KOPT-K1 (cell line): ENCODE data around the gene TOM1L2.
"Not testable (repeated sequence)": the region's sequence is repeated elsewhere in the genome, so short reads cannot be mapped to it uniquely, and the experiment has no call there.

Experiments
- H3K27ac ChIP-seq: fragments of 200-600 bp; sonication (generic); 2 replicates; pipeline ENCODE4 v1.5.1; 2016; ENCODE audit warnings: antibody characterized with exemption, mild to moderate bottlenecking, low read depth, low read length; ENCODE audit not compliant: poor library complexity, severe bottlenecking
- H3K36me3 ChIP-seq: fragments of 200-600 bp; sonication (generic); 2 replicates; pipeline ENCODE4 v1.5.1; 2017; ENCODE audit warnings: antibody characterized with exemption, mild to moderate bottlenecking, low read length, moderate library complexity; ENCODE audit not compliant: insufficient read depth
- H3K9me3 ChIP-seq: fragments of 200-600 bp; sonication (generic); 2 replicates; pipeline ENCODE4 v1.5.1; 2017; ENCODE audit warnings: antibody characterized with exemption, low read length, mild to moderate bottlenecking; ENCODE audit not compliant: insufficient read depth, poor library complexity, severe bottlenecking

TOM1L2 gene

DNA sequence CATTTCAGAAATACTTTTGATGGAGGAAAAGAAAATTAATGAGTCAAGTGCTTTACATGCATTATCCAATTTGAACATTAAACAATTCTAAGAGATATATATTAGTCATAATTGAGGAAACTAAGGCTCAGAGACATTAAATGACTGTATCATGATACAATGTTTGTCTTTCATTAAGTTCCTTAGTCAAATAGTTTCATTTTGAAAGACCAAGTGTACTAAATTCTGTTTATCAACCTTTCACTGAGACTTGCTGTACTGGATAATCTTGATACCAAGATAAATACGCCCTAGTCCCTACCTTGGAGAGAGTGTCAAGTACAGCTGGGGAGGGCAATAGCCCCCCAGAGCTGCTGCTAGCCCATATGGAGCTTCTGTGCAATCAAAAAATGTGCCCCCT, 24.2 kb downstream of the TOM1L2 start:
- H3K27ac ChIP-seq: no peak overlapping the region
- no peaks in the 10 kb centered on the region for H3K36me3 ChIP-seq
- no peaks in the 10 kb centered on the region for H3K9me3 ChIP-seq

DNA sequence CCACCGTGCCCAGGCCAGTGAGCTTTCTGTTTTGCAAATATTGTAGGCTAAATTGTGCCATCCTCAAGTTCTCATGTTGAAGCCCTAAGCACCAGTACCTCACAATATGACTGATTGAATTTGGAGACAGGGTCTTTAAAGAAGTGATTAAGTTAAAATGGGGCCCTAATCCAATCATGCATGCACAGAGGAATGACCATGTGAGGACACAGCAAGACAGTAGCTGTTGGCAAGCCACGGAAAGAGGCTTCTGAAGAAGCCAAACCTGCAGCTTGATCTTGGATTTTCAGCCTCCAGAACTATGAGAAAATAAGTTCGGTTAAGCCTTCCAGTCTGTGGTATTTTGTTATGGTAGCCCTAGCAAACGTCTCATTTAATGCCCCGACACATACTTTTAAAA, 24.9 kb downstream of the TOM1L2 start:
- Histone ChIP-seq H3K27ac (no peak overlapping the region), H3K36me3 (no peaks in the 10 kb centered on the region), H3K9me3 (no peaks in the 10 kb centered on the region)

DNA sequence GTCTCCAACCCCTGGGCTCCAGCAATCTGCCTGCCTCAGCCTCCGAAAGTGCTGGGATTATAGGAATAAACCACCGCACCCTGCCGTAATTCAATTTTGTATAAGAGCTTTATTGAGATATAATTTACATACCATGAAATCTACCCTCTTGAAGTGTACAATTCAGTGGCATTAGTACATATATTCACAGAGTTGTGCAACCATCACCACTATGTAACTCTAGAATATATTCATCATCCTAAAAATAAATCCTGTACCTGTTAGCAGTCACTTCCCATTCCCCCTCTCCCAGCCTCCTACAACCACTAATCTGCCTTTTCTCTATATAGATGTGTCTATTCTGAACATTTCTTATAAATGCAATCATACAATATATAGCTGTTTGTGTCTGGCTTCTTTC, 26.1 kb downstream of the TOM1L2 start:
- Histone ChIP-seq H3K36me3 (no peaks in the 10 kb centered on the region), H3K27ac (no peak overlapping the region), H3K9me3 (no peaks in the 10 kb centered on the region)

DNA sequence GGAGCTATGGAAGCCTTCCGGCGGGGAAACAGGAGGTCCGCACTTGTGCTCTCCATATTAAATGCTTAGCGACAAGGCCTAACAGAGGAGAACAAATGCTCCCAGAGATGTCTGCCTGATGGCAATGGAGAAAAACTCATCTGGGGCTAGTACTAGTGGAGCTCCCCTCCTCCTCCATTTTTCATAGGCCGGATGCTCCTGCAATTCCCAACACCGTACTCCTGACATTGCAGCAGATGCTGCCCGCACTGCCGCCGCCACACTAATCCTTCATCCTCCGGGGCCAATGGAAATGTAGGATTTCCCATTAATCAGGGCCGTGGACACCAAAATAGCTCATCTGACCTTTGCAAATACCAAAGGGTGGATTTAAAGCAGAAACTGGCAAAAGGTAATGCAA, 27.5 kb downstream of the TOM1L2 start:
- Histone ChIP-seq H3K9me3 (no peaks in the 10 kb centered on the region), H3K27ac (no peak overlapping the region), H3K36me3 (no peaks in the 10 kb centered on the region)

DNA sequence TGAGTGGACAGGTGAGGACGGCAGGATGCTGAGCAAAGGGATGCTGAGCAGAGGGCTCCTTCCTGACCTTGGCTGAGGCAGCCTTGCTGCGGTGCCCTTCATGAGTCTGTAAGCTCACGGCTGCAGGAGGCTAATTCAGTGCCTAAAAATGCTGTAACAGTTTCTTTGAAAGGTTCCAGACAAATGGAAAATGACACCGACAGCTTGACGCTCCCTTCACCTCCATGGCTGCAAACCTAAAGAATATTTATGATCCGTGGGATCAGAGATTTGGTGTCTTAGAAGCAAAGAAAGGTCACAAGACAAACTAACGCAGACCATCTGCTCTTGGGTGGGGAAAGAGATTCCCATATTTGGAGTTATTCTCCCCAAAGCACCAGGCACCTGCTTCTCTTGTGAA, 28.0 kb downstream of the TOM1L2 start:
- no peak overlapping the region for H3K27ac ChIP-seq
- no peaks in the 10 kb centered on the region for H3K9me3 ChIP-seq
- no peaks in the 10 kb centered on the region for H3K36me3 ChIP-seq

DNA sequence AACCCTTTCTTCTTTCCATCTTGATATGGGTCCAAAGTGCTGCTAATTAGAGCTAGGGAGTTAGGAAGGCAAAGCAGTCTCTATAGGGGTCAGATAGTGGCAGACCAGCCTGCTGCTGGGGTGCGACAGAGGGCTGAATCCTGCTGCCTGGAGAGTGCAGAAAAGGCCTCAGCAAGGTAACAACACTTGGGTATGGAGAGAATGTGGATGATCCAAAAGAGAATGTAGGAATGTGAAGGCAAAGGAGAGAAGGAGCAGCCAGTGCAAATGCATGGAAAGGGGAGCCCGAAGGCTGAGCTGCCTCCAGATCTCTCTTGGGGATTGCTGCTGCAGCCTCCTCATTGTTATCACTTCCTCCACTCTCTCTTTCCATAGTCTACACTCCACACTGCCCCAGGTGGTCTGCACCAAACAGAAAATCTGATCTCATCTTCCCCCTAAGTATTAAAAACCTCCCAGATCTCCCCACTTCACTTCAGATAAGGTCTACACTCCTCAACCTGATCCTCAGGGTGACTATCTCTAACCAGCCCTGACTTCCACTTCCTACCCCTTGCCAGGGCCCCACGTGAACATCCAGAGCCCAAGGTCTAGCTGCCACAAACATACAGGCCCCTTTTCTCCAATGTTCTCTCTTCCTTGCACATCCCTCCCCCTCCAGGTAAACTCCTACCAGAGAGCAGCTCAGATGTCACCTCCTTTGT, 28.8 kb downstream of the TOM1L2 start:
- no peaks in the 10 kb centered on the region for H3K36me3 ChIP-seq
- no peak overlapping the region for H3K27ac ChIP-seq
- no peaks in the 10 kb centered on the region for H3K9me3 ChIP-seq

DNA sequence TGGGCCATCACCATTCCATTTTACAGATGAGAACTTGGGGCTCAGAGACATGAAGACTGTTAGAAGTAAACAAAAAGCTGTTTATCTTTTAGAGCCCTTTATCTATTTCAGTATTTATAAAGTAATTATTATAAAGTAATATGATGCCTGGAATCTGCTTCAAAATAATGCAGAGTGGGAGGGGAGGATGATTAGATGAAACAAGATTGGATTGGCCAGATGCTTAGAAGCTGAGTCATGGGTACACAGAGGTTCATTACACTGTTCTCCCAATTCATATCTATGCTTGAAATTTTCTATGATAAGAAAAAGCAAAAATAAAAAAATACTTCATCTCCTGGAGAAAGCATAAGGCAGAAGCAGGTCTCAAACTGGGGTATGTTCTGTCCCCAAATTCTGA, 29.4 kb downstream of the TOM1L2 start:
- Histone ChIP-seq H3K9me3 (no peaks in the 10 kb centered on the region), H3K27ac (no peak overlapping the region), H3K36me3 (no peaks in the 10 kb centered on the region)

DNA sequence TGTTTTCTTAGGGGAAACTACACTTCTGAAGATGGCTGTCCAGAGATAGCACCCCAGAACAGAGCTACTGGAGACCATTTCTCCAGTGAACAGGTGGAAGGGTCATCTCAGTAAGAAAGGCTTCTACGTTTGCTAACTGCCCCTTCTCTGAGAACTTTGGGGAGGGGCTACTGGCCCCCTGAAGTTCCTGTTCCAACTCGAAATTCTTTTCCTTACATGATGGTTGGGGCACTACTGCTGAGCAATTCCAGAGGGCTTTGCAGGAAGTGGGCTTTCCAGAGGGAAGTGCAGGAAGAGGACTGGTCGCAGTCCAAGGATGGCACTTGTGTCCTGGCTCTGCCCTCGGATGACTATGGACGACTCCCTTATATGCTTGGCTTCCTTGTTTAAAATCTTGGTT, 31.2 kb downstream of the TOM1L2 start:
- no peak overlapping the region for H3K27ac ChIP-seq
- no peaks in the 10 kb centered on the region for H3K36me3 ChIP-seq
- no peaks in the 10 kb centered on the region for H3K9me3 ChIP-seq

DNA sequence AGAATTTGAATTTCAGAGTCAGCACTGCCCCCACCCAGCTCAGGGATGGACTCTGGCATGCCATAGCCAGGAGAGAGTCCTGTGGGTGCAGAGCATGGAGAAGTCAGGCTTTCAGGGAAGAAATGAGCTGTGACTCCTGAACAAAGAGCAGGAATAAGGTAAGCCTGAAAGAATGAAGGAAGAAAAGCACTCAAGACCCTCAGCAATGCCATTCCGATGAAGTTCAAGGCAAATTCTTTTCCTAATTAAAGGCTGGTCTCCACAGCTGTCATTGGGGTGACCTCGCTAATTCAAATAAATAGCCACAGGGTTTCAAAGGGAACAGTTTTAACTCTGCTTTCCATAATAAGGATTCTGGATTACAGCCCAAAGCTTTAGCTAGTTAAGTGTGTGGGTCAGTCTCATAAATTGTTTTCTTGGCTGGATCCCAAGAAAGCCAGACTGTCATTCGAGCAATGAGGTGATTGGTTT, 31.7 kb downstream of the TOM1L2 start:
- H3K27ac ChIP-seq: no peak overlapping the region
- H3K9me3 ChIP-seq: no peaks in the 10 kb centered on the region
- no peaks in the 10 kb centered on the region for H3K36me3 ChIP-seq

DNA sequence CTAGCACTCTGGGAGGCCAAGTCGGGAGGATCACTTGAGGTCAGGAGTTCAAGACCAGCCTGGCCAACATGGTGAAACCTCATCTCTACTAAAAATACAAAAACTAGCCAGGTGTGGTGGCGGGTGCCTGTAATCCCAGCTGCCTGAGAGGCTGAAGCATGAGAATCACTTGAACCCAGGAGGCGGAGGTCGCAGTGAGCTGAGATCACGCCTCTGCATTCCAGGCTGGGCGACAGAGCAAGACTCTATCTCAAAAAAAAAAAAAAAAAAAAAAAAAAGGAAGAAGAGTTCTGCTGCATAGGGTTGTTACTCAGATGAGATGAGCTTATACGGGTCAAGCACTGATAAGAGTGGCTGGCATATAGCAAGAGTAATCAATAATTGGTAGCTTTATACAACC, 32.3 kb downstream of the TOM1L2 start:
- H3K36me3 ChIP-seq, H3K9me3 ChIP-seq, H3K27ac ChIP-seq: not testable (repeated sequence)

DNA sequence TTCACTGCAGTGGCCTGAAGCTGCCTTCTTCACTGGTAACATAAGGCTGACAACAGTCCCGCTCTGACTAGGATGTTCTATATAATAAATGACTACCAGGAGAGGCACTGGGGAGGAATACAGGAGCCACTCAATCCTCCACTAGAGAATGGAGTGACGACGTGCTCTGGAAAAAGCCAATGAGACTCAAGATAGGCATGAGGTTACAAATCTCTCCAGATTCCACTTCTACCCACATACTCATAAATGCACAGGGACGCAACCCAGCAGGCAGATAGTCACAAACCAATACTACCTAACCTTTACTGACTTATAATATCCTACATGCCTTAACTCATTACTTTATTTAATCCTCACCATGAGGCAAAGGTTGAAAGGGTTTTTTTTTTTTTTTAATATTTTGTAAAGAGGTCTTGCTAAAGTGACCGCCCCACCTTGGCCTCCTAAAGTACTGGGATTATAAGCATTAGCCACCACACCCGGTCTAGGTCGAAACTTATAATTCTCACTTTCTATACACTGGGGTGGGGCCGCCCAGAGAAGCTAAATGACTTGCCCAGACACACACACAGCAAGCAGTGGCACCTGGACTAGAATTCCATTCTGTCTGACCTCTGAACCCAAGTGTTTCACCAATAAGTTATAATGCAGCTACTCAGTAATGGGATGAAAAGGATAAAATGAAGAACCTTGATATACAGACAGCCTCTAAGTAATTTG, 33.7 kb downstream of the TOM1L2 start:
- Histone ChIP-seq H3K9me3 (no peaks in the 10 kb centered on the region), H3K27ac (no peak overlapping the region), H3K36me3 (no peaks in the 10 kb centered on the region)

DNA sequence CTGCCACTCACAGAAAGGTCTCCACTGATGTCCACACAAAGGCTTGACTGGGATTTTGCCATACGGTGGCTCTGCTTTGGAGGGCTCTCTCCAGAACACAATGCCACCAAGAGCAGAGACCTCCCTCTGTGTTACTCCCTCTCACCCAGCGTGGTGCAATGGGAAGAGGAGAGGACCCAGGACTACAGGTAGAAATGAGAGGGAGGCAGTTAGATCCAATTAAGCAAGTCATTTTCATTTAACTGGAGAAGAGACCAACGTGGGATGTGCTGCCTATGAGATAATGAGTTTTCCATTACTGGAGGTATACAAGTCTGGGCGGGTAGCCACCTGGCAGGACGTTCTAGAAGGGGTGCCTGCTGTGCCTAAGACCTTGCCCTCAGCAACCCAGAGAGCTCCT, 34.2 kb downstream of the TOM1L2 start:
- no peaks in the 10 kb centered on the region for H3K36me3 ChIP-seq
- no peak overlapping the region for H3K27ac ChIP-seq
- H3K9me3 ChIP-seq: no peaks in the 10 kb centered on the region

DNA sequence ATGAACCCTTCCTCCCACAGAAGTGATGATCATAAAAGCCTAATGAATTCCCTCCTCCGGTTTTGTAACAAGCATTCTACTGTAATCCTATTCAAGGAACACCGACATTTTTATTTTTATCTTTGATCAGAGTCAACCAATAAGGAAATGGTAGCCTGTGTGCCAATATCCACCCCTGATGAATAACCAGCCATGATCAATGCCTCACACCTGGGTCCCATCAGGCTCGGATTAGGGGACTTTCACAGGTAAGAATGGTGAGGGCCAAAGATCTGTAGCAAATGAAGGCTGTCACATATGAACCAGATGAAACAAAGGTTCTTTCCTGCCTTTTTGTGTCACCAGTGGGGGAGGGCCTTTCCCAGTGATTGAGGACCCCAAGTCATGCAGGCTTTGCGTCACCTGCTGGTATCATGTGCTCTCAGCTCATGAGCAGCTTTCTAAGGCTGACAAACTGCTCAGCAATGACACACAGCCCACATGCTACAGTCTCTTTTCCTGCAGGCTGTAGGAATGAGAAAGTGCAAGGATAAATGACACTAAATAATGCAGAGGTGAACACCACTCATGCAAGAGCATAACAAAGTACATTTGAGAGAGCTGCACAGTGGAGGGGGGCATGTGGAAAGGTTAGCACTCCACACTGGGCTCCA, 34.9 kb downstream of the TOM1L2 start:
- Histone ChIP-seq H3K27ac (no peak overlapping the region), H3K9me3 (no peaks in the 10 kb centered on the region), H3K36me3 (no peaks in the 10 kb centered on the region)

DNA sequence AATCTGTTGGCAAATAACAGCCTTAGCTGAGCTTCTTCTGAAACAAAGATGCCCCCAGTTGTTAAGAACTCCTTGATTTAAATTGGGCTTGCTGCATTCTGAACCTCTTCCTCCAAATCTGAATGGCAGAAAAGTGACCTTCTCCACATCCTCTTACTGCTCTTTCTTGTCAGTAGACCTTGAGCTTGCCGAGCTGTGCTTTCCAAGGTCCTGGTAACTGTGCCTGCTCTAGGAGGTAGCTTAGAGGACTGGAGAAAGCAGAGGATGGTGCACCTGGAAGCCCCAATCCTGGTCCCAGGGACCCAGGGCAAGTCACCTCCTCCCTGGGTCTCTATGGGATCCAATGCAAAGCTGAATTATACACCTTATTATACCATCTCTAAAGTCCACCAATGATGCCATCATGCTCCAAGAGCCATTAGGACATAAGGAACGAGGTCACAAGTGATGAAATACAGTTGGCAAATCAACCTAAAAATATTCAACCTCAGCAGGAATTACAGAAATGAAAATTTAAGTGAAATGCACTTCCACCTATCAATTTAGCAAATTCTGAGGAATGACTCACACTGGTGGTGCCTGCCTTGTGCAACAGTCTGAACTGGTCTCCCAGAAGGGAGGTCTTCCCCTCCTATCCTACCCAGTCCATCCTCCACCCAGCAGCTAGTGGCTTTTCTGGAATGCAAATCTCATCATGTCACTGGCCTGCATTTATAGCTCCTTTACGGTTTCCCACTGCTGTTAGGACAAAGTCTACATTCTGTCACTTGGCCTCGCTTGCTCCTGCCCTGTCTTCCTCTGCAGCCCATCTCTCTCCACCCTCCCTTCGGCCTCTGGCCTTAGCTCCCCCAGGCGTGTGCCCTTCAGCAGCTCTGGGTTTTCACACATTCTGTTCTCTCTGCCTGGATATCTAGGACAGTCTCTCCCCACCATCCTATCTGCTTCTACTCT, 36.6 kb downstream of the TOM1L2 start:
- Histone ChIP-seq H3K36me3 (no peaks in the 10 kb centered on the region), H3K27ac (no peak overlapping the region), H3K9me3 (no peaks in the 10 kb centered on the region)

DNA sequence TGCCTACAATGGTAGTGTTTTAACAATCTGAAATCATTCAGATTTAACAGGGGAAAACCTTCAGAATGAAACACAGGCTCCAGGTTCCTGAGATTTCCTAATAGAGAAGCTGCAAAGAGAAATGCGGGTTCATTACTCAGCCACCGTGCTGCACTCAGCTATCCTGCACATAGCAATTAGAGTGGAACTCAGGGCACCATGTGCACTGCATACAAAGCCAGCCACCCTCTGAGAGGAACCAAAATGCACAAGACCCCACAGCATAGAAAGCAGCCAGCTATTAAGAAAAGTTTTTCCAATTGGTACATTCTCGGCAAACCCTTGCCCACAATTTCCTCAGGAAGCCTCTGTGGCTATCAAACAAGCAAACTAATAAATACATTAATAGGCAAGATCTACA, 37.4 kb downstream of the TOM1L2 start:
- no peaks in the 10 kb centered on the region for H3K36me3 ChIP-seq
- H3K27ac ChIP-seq: no peak overlapping the region
- no peaks in the 10 kb centered on the region for H3K9me3 ChIP-seq
